ENCODE data around the gene FOXP2. TPM values are rescaled to one million over a fixed set of nuclear protein-coding genes. Genes with fewer than 3 reads are reported as not detected.

FOXP2 gene
- total and polyA plus RNA-seq, 2 of the 13 experiments (the other 11 are each of a cell fraction or from before 2014, with no cell fraction given): 0.90 TPM; not detected in 1

DNA sequence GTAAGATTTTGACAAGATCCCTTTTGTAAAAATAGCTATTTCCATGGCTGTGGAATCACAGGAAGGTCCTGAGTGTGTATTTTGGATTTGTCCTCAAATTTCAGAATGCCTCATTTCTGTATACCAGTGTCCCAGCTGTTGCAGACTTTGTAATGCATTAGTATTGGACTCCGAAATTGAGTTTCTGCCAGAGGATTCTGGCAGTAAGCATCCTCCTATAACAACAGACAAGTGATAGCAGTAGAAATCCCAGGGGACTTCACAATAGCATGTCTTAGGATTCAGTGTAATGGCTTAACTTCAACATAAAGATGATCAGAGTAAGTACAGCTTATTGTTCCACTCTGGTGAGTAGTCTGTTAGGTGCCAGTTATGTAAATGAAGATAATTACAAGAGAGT, 104.6 kb downstream of the FOXP2 start:
- ChIA-PET CTCF (ENCODE audit: low intra/inter-chr PET ratio, low total read pairs) (no interaction called here), POLR2A (no interaction called here)
- FAIRE-seq (no peak), ATAC-seq (no peak), DNase-seq (ENCODE audit: low spot score) (no peak)
- no peaks in the 10 kb centered on the region for H3K9me3 ChIP-seq (ENCODE audit: low read length)
- 14% methylated on average over 1 of the region's 1 CpG for WGBS (ENCODE audit: low lambda C conversion rate)
- H3K36me3 ChIP-seq (replicated peaks in 1 of 2; ENCODE audit: control insufficient read depth in 1 of 2, insufficient read depth in 2 of 2, low read length in 2 of 2): no peaks in the 10 kb centered on the region
- in situ Hi-C loops (cut with HindIII; ENCODE audit: extremely low pct_ligation_motif_present, low pct_unique_long_range_greater_than_20kb) (no loop called here), intact Hi-C loops (cut with micrococcal nuclease; ENCODE audit: unreplicated experiment) (no loop called here)
- no peaks in the 10 kb centered on the region for H3K27me3 ChIP-seq (ENCODE audit: control insufficient read depth in 1 of 2, insufficient read depth in 2 of 2, low read length in 2 of 2)
- H3K4me2 ChIP-seq (ENCODE audit: low read depth, low read length): no peak overlapping the region
- H2AFZ ChIP-seq (ENCODE audit: low read length): no peak overlapping the region
- no peaks in the 10 kb centered on the region for H4K20me1 ChIP-seq (ENCODE audit: insufficient read depth, low read length)
- H3K79me2 ChIP-seq (ENCODE audit: insufficient read depth, low read length): no peaks in the 10 kb centered on the region
- no TSS peak for BruUV-seq (replicated peaks)
- no peaks in the 10 kb centered on the region for H3K4me1 ChIP-seq (ENCODE audit: insufficient read depth, low read length)
- no peak overlapping the region for H3K9ac ChIP-seq (ENCODE audit: insufficient read depth, low read depth, low read length)
- H3K4me3 ChIP-seq (replicated peaks in 1 of 3; ENCODE audit: insufficient read depth in 1 of 3, low read depth in 2 of 3, low read length in 3 of 3): no peak overlapping the region
- no peak overlapping the region for H3K27ac ChIP-seq (ENCODE audit: extremely low read length, insufficient read depth, low read length)
- TF ChIP-seq ZNF256 (CRISPR knock-in tag; conservative IDR thresholded peaks at IDR 0.05) (no peak), ATF7 (IDR thresholded peaks at IDR 0.05) (no peak), ATF7 (CRISPR knock-in tag; IDR thresholded peaks at IDR 0.05) (no peak), ZBTB8A (CRISPR knock-in tag; IDR thresholded peaks at IDR 0.05; ENCODE audit: borderline replicate concordance, low read depth) (no peak), ZNF224 (CRISPR knock-in tag; IDR thresholded peaks at IDR 0.05) (no peak), KDM1A (CRISPR knock-in tag; IDR thresholded peaks at IDR 0.05) (no peak), PAWR (CRISPR knock-in tag; IDR thresholded peaks at IDR 0.05; ENCODE audit: borderline replicate concordance) (no peak), IRX3 (CRISPR knock-in tag; IDR thresholded peaks at IDR 0.05; ENCODE audit: borderline replicate concordance, low read depth) (no peak), SRSF4 (IDR thresholded peaks at IDR 0.05; ENCODE audit: low read depth, low read length, poor library complexity, severe bottlenecking) (no peak), ZNF431 (CRISPR knock-in tag; IDR thresholded peaks at IDR 0.05; ENCODE audit: borderline replicate concordance, low read depth) (no peak), SP5 (CRISPR knock-in tag; IDR thresholded peaks at IDR 0.05; ENCODE audit: borderline replicate concordance, low read depth) (no peak), RARA (CRISPR knock-in tag; IDR thresholded peaks at IDR 0.05) (no peak), ZNF446 (CRISPR knock-in tag; IDR thresholded peaks at IDR 0.05) (no peak), ZNF230 (CRISPR knock-in tag; IDR thresholded peaks at IDR 0.05) (no peak), PPARG (CRISPR knock-in tag; conservative IDR thresholded peaks at IDR 0.05) (no peak), BORCS8-MEF2B (CRISPR knock-in tag; IDR thresholded peaks at IDR 0.05) (no peak), GTF3A (CRISPR knock-in tag; conservative IDR thresholded peaks at IDR 0.05) (no peak)
- TF ChIP-seq, protein P1, sequence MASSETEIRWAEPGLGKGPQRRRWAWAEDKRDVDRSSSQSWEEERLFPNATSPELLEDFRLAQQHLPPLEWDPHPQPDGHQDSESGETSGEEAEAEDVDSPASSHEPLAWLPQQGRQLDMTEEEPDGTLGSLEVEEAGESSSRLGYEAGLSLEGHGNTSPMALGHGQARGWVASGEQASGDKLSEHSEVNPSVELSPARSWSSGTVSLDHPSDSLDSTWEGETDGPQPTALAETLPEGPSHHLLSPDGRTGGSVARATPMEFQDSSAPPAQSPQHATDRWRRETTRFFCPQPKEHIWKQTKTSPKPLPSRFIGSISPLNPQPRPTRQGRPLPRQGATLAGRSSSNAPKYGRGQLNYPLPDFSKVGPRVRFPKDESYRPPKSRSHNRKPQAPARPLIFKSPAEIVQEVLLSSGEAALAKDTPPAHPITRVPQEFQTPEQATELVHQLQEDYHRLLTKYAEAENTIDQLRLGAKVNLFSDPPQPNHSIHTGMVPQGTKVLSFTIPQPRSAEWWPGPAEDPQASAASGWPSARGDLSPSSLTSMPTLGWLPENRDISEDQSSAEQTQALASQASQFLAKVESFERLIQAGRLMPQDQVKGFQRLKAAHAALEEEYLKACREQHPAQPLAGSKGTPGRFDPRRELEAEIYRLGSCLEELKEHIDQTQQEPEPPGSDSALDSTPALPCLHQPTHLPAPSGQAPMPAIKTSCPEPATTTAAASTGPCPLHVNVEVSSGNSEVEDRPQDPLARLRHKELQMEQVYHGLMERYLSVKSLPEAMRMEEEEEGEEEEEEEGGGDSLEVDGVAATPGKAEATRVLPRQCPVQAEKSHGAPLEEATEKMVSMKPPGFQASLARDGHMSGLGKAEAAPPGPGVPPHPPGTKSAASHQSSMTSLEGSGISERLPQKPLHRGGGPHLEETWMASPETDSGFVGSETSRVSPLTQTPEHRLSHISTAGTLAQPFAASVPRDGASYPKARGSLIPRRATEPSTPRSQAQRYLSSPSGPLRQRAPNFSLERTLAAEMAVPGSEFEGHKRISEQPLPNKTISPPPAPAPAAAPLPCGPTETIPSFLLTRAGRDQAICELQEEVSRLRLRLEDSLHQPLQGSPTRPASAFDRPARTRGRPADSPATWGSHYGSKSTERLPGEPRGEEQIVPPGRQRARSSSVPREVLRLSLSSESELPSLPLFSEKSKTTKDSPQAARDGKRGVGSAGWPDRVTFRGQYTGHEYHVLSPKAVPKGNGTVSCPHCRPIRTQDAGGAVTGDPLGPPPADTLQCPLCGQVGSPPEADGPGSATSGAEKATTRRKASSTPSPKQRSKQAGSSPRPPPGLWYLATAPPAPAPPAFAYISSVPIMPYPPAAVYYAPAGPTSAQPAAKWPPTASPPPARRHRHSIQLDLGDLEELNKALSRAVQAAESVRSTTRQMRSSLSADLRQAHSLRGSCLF (CRISPR knock-in tag; IDR thresholded peaks at IDR 0.05; ENCODE audit: borderline replicate concordance): no peak
- TF ChIP-seq, protein P2, sequence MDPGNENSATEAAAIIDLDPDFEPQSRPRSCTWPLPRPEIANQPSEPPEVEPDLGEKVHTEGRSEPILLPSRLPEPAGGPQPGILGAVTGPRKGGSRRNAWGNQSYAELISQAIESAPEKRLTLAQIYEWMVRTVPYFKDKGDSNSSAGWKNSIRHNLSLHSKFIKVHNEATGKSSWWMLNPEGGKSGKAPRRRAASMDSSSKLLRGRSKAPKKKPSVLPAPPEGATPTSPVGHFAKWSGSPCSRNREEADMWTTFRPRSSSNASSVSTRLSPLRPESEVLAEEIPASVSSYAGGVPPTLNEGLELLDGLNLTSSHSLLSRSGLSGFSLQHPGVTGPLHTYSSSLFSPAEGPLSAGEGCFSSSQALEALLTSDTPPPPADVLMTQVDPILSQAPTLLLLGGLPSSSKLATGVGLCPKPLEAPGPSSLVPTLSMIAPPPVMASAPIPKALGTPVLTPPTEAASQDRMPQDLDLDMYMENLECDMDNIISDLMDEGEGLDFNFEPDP (CRISPR knock-in tag; conservative IDR thresholded peaks at IDR 0.05): no peak
